Measurements from ENCODE around the gene P2RY6. TPM values are rescaled to one million over a fixed set of nuclear protein-coding genes. Genes with fewer than 3 reads are reported as not detected.

The P2RY6 gene
- polyA plus RNA-seq, 10 donors = 1.3 to 3.1 (median 2.0) TPM

DNA sequence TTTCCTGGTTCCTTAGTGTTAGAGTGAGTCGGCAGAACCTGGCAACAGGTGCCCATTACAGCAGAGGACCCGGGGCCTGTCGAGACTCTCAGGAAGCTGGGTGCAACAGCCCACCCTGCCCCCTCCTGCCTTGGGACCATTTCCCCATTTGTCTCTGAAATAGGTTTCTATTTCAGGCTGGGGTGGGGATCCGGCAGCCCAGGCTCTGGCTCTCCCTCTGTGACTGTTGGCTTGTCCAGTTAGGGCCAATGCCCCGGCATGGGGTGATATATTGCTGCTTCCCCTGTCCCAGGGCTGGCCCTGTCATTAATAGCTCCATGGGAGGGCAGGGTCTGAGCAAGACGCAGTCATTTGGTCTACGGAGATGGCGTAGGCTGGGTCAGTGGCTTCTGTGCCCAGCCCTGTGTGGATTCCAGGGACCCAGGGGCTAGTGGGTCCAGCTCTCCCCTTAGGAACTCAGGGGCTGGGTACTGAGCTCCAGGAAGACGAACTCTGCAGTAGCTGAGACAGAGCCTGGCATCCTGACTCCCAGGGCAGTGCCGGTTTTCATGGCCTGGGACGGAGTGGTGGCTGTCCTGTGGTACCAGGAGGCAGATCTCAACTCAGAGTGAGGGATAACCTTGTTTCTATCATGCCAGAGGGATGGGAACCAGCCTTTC, 2.7 kb downstream of the P2RY6 start:
- DNase-seq = no peak

DNA sequence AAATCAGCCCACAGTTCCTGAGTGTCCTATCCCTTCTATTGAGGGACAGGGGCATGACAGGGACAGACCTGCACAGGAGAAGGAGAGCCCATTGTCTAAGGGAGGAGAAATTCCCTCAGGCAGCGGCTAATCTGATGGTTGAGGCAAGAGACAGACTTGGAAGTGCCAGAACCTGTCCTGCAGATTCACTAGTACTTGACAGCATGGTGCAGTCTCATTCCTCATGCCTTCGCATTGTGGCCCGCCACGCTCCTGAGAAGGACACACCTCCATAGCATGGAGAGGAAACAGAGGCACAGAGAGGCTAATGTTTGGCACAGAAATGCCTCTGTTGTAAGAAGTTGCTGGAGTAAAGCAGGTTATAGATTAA, 3.2 kb downstream of the P2RY6 start:
- DNase-seq = no peak

DNA sequence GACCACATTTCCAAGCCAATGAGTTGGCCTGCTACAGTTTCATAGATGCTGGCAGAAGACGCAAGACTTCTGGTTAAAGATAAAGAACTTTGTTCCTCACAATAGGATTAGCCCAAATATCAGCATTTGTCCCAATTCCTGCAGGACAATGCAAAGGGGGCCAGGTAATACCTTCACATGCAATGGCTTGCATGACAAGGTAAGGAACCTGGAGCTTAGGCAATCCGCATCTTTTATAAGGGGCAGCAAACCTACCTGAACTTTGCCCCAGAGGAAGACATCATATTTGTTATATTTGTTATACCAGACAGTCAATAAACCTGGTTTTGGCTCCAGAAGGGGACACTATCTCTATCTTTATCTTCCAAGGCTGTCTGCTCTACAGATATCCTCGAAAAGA, 5.3 kb downstream of the P2RY6 start:
- DNase-seq = no peak

DNA sequence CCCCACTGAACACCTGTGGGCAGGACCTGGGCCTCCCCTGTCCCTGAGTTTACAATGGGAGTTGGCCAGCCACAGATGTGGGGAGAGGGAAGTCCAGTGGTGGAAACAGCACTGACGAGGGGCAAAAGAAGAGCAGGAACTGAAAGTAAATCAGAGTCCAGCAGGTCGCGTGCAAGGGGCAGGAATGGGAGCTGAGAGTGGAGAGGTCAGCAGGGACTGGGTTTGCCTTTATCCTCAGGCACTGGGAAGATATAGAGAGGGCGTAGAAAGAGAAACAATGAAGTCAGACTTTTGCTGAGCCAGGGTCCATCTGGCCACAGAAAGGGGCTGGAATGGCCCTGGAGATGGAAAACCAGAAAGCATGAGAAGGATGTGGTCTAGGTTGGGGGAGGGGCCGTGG, 8.5 kb downstream of the P2RY6 start:
- DNase-seq = peak in 1 of 3 donors; percentile 46

- no peak for DNase-seq
These were observed 9.1 kb downstream of the P2RY6 start for GRCh38 chr11:73281201-73281741.

- DNase-seq = no peak
These were observed 9.9 kb downstream of the P2RY6 start for GRCh38 chr11:73281796-73282660.

GRCh38 chr11:73283276-73284000, 11.3 kb downstream of the P2RY6 start:
- no peak for DNase-seq

GRCh38 chr11:73284106-73284505, 12.0 kb downstream of the P2RY6 start:
- no peak for DNase-seq

DNA sequence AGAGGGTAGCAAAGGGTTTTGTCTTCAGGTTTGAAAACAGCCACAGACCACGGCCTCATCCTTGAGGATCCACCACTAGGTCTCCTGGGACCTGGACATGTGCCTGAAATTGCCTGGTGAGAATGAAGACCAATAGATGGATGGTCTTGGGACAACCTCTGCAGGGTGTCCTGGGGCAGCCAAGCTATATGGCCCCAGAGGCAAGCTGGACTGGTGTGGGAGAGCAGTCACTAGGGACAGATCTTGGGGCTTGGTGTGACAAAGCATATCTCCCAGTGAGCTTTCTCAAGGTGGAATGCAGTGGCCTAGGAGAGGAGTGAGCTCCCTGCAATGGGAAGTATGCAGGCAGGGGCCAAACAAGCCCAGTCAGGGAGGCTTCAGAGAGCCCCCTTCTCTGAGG, 13.6 kb downstream of the P2RY6 start:
- no peak for DNase-seq

GRCh38 chr11:73286240-73286810, 14.2 kb downstream of the P2RY6 start:
- no peak for DNase-seq

GRCh38 chr11:73287400-73288101, 15.4 kb downstream of the P2RY6 start:
- no peak for DNase-seq

DNA sequence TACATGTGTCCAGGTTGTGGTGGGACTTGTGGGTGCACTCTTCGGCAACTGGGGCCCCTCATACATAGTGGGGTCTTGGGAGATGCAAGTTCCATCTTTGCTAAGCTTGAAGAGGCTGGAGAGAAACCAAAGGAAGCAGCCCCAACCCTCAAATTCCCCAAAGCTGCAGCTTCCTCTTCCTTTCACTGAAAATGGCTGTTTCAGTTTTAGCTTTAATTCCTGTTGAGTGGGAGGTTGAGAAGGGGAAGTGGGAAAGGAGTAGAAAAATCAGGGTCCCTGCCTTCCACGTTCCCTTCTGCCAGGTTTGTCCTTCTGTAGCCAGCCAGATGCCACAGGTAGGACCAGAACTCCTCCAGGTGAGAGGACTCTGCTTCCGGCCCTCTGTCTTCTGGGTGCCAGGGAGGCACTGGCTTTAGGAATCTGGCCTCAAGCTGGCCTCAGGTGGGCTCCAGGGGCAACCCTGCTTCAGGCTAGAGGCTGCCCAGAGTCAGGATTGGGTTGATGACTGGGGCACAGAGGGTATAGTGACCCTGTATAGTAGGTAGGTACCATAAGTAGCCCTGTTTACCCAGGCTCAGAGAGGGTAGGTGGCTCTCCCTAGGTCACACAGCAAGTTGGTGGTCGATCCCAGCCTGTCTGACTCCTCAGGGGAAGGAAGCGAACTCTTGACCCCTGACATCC, 16.2 kb downstream of the P2RY6 start:
- no peak for DNase-seq

DNA sequence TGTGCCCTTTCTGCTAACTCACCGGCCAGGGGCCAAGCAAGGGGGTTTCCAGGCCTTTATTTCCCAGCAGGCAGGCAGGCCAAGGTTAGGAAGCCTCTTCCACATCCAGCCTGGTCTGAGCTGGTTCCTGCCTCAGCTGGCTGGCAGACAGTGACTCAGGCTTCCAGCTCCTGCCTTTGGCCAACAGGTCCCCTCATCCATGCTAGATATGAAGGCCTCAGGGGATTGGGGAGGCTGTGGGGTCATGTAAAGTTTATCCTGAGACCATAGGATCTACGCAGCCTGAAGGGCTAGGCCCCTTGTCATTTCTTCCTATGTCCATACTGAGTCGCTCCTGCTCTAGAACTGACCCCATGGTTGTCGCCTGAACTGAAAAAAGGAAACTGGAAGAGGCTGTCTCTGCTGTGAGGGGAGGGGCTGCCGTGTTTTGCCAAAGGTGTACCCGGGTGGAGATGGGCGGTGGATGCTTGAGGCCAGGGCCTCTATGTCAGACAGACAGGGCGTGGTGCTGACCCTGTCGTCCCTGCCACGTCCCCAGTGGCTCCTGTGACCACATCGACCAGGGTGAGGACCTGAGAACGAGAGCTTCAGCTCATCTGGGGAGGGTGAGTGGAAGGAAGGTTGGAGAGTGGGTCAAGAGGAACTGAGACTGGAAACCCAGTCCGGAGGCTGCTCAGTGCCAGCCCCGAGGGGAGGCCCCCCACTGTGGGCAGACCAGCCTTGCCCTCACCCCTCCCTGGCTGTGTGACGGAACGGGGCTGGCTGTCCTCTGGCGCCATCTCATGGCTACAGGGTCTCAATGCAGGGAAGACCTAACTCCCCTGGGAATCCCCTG, 17.0 kb downstream of the P2RY6 start:
- DNase-seq = peak; percentile 69 to 86 (median 76)

DNA sequence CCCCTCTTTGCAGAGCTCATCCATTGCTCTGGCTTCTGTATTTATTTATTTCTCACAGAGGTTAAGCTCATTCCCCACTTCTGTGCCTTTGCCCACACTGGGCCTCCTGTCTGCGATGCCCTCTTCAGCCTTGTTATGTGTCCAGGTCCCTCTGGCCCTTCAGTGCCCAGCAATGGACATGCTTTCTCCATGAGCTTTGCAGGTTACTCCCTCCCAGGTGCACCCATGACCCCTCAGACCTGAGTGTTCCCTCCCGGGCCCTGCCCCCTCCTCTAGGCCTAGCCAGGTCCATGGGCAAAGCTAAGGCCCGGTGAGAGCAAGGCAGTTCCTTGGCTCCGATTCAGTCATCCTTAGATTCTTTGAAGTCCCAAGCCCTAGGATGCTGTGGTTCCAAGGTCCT, 18.4 kb downstream of the P2RY6 start:
- no peak for DNase-seq

GRCh38 chr11:73291196-73291595, 19.1 kb downstream of the P2RY6 start:
- no peak for DNase-seq

- no peak for DNase-seq
These were observed 19.8 kb downstream of the P2RY6 start for GRCh38 chr11:73291781-73292524.

DNA sequence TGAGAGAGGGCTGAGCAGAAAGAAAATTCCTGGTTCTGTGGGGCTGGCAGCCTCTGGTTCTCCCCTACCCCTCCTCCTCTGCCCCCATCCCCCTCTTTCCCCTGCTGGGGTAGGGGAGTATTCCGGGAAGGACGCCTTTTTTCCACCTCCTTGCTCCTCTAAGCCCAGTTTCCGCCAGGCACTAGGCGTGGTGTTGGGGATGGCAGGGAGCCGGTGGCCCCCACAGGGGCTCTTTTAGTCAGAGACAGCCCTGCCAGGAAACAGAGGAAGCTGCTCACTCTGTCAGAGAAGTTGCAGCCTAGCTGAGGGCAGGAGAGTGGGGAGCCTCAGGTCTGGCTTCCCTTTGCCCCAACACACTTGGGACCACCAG, 20.4 kb downstream of the P2RY6 start:
- peak in 1 of 3 donors; percentile 73 for DNase-seq

DNA sequence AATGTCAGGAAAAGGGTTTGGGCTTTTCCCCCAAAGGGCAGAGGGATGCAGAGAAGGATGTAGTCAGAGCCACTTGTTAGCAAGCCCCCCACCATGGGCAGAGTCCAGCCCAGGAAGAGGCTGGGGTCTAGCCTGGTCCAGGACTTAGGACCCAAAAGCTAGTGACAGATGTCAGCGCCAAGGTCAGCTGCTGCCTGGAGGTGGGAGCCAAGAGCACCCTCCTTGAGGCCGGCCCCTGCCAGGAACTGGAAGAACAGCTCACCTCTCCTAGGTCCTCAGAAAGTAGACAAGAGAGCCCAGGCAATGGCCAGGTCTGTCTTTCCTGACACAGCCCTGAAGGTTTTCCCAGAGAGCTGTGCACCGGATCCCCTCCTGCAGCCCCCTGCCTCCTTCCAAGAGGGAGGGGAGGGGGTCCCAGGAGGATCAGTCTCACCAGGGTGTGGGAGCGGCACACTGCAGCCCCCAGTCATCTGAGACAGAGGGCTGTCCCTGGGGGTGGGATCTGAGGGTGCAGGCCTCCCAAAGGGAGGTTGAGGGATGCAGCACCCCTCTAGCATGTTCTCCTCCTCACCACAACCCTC, 21.3 kb downstream of the P2RY6 start:
- no peak for DNase-seq

DNA sequence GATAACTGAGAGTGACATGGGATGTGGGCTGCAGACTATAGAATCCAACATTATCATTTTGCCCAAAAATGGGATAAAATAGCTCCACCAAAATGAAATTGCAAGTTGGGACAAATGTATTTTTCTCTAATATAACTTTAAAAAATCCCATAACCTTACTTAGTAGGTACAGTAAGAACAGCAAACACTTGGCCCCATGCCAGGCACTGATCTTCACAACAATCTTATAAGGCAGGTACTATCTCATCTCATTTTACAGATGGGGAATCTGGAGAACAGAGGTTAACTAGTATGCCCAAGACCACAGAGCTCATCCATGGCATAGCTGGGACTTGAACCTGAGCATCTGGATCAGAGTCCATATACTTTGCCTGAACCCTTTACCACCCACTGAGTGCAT, 22.5 kb downstream of the P2RY6 start:
- DNase-seq = no peak
